Measurements from ENCODE around the gene CNPPD1. TPM values are rescaled to one million over a fixed set of nuclear protein-coding genes. Genes with fewer than 3 reads are reported as not detected.

CNPPD1 gene
- total and polyA plus RNA-seq, 4 donors: 27.5 to 66.9 (median 48.6) TPM

DNA sequence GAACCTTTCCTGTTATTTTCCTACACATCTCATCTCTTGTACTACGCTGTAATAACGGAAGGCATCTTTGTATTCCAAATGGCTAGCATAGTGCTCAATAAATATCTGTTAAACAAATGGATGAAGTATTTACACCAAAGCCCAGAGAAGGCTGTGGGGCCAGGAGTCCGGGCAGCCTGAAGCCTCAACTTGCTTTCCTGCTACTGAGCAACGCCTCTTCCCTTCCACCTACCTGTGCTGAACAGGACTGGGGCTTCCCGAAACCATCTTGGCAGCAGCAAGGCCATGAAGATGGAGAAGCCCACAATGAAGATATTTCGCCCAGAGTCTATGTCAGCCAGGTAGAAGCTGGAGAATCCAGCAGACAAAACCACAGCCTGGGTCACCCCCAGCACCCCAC is 13.6 kb downstream of the CNPPD1 start:
- DNase-seq (no peak), ATAC-seq (ENCODE audit: insufficient read depth, low FRiP score) (no peak)
- H3K4me1 ChIP-seq (ENCODE audit: control insufficient read depth in 5 of 5, insufficient read depth in 5 of 5, low read length in 5 of 5): peaks cover 0 to 5% (median 5%) of the 10 kb centered on the region in 5 donors
- no peak overlapping the region for H3K27ac ChIP-seq (ENCODE audit: low read depth in 1 of 2, low read length in 1 of 2)
- no peaks in the 10 kb centered on the region for H3K27me3 ChIP-seq (ENCODE audit: control insufficient read depth in 3 of 3, insufficient read depth in 3 of 3, low read length in 2 of 3)
- no peaks in the 10 kb centered on the region for H3K9me3 ChIP-seq (ENCODE audit: control insufficient read depth in 4 of 4, insufficient read depth in 3 of 4, low read length in 3 of 4)
- no peak overlapping the region for H3K4me3 ChIP-seq
- peaks cover 0 to 2% (median 0%) of the 10 kb centered on the region in 4 donors for H3K36me3 ChIP-seq (ENCODE audit: control insufficient read depth in 4 of 4, insufficient read depth in 4 of 4, low read length in 4 of 4)
- no peak overlapping the region for H3K9ac ChIP-seq (ENCODE audit: insufficient read depth in 1 of 2, low read length in 2 of 2)
- WGBS, 2 donors: 93 to 96% methylated on average over 6 of the region's 6 CpGs
- no peak for TF ChIP-seq CTCF (IDR thresholded peaks at IDR 0.05; ENCODE audit: control extremely low read depth, extremely low read depth)

DNA sequence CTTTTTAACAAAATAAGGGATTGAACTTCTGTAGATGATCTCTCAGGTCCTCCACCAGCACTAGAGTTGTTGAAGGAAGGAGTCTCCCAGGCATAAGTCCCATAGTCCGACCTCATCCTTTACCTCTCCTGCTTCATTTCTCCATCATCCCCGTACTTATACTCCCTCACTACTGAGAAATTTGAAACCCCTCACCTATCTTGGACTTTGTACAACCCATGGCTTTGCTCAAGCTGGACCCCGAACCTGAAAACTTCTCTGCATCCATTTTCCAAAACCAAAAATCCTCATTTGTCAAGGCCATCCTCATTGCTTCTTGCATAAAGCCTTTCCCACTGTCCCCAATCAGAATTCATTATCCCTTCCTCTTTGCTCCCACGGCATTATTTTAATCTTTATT is 15.6 kb downstream of the CNPPD1 start:
- no peaks in the 10 kb centered on the region for H3K27me3 ChIP-seq (ENCODE audit: control insufficient read depth in 3 of 3, insufficient read depth in 3 of 3, low read length in 2 of 3)
- no peak overlapping the region for H3K4me3 ChIP-seq
- DNase-seq (no peak), ATAC-seq (ENCODE audit: insufficient read depth, low FRiP score) (no peak)
- WGBS, 2 donors: 75 to 77% methylated on average over 4 of the region's 4 CpGs
- H3K36me3 ChIP-seq (ENCODE audit: control insufficient read depth in 4 of 4, insufficient read depth in 4 of 4, low read length in 4 of 4): peaks cover 3 to 7% (median 7%) of the 10 kb centered on the region in 4 donors
- H3K9ac ChIP-seq (ENCODE audit: insufficient read depth in 1 of 2, low read length in 2 of 2): no peak overlapping the region
- peak overlapping the region in 1 of 2 donors; percentile 97 for H3K27ac ChIP-seq (ENCODE audit: low read depth in 1 of 2, low read length in 1 of 2)
- no peaks in the 10 kb centered on the region for H3K9me3 ChIP-seq (ENCODE audit: control insufficient read depth in 4 of 4, insufficient read depth in 3 of 4, low read length in 3 of 4)
- peaks cover 0 to 5% (median 5%) of the 10 kb centered on the region in 5 donors for H3K4me1 ChIP-seq (ENCODE audit: control insufficient read depth in 5 of 5, insufficient read depth in 5 of 5, low read length in 5 of 5)
- no peak for TF ChIP-seq CTCF (IDR thresholded peaks at IDR 0.05; ENCODE audit: control extremely low read depth, extremely low read depth)

DNA sequence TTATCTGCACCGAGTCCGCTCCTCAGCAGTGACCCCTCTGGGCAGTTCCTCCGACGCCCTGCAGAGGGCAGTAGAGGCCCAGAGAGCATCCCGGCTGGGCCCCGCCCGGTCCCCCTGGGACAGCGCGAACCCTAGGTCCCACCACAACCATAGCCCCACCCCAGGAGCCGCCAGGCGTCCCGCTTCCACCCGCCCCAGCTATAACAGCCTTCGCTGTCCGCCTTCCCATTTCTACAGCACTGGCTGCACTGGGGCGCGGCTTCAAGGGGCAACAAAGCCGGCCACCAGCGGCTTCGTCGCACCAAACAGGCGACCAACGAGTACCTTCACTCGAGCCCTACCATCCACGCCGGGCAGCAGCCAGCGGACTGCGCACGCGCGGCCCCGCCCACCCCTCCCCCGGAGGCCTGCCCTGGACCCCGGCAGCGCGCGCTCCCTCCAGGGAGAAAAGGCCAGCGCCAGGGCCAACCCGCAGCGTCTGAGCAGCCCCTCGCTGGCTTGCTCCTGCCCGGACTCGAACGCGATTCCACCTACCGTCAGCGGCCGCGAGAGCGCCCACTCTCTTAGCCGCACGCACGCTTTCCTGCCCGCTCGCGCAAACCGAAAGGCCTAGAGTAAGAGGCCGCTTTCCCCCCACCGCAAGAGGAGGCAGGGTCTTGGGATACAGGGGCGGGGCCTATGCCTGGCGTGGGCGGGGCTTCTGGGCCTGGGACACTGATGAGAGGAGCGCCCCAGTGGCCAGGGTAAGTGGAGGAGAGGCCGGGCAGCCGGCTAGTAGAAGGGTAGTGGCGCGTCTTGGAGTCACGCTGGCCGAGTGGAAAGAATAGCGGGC is 16.3 kb downstream of the CNPPD1 start, which contains the start of gene NHEJ1:
NHEJ1 (minus strand) TSS at position 630 of the 832 bp plus-strand sequence. CDS start 2,453 bp downstream, outside the sequence.
- Histone ChIP-seq H3K27me3 (ENCODE audit: control insufficient read depth in 3 of 3, insufficient read depth in 3 of 3, low read length in 2 of 3) (no peaks in the 10 kb centered on the region), H3K27ac (ENCODE audit: low read depth in 1 of 2, low read length in 1 of 2) (peak within 1 kb of the TSS; percentile 97 to 99), H3K36me3 (ENCODE audit: control insufficient read depth in 4 of 4, insufficient read depth in 4 of 4, low read length in 4 of 4) (peaks cover 3 to 7% (median 7%) of the 10 kb centered on the region in 4 donors), H3K4me1 (ENCODE audit: control insufficient read depth in 5 of 5, insufficient read depth in 5 of 5, low read length in 5 of 5) (peaks cover 0 to 5% (median 5%) of the 10 kb centered on the region in 5 donors), H3K4me3 (peak within 1 kb of the TSS; percentile 76), H3K9ac (ENCODE audit: insufficient read depth in 1 of 2, low read length in 2 of 2) (peak within 1 kb of the TSS in 1 of 2 donors; percentile 78), H3K9me3 (ENCODE audit: control insufficient read depth in 4 of 4, insufficient read depth in 3 of 4, low read length in 3 of 4) (no peaks in the 10 kb centered on the region)
- peak; percentile 94 to 95 (median 94) for DNase-seq
- peak; percentile 92 for TF ChIP-seq CTCF (IDR thresholded peaks at IDR 0.05; ENCODE audit: control extremely low read depth, extremely low read depth)
- 0% methylated on average over 63 to 70 of the region's 70 CpGs for WGBS, 2 donors
- ATAC-seq (ENCODE audit: insufficient read depth, low FRiP score): peak; percentile 97
